Measurements from ENCODE around the gene THOC6.
A peak's percentile ranks its signal among the peaks of the same experiment; 100 is the strongest.

The THOC6 gene

GRCh38 chr16:2980227-2981176 is 43.3 kb upstream of the THOC6 start, which contains the start of gene PKMYT1:
PKMYT1 (minus strand) TSS chr16:2980446; CDS start chr16:2979657, 789 bp downstream.
- ATAC-seq = peak; percentile 89
- TF ChIP-seq POU6F1 (CRISPR knock-in tag; IDR thresholded peaks at IDR 0.05; ENCODE audit: borderline replicate concordance, low read depth) (no peak), PPARA (CRISPR knock-in tag; IDR thresholded peaks at IDR 0.05; ENCODE audit: borderline replicate concordance) (no peak), TSHZ2 (CRISPR knock-in tag; IDR thresholded peaks at IDR 0.05) (no peak), BACH2 (CRISPR knock-in tag; IDR thresholded peaks at IDR 0.05; ENCODE audit: borderline replicate concordance) (no peak), CREB5 (CRISPR knock-in tag; IDR thresholded peaks at IDR 0.05; ENCODE audit: low read depth) (no peak), ZNF565 (CRISPR knock-in tag; conservative IDR thresholded peaks at IDR 0.05; ENCODE audit: low read depth) (no peak), OSR1 (CRISPR knock-in tag; IDR thresholded peaks at IDR 0.05) (no peak), RARB (CRISPR knock-in tag; IDR thresholded peaks at IDR 0.05) (no peak), TOX (CRISPR knock-in tag; IDR thresholded peaks at IDR 0.05; ENCODE audit: borderline replicate concordance) (no peak), ZFP3 (CRISPR knock-in tag; IDR thresholded peaks at IDR 0.05) (no peak), TCF4 (CRISPR knock-in tag; IDR thresholded peaks at IDR 0.05; ENCODE audit: borderline replicate concordance) (no peak)

GRCh38 chr16:2981177-2981898 is 42.5 kb upstream of the THOC6 start:
- no peak for ATAC-seq
- TF ChIP-seq TSHZ2 (CRISPR knock-in tag; IDR thresholded peaks at IDR 0.05) (no peak), OSR1 (CRISPR knock-in tag; IDR thresholded peaks at IDR 0.05) (no peak), PPARA (CRISPR knock-in tag; IDR thresholded peaks at IDR 0.05; ENCODE audit: borderline replicate concordance) (no peak), ISL1 (CRISPR knock-in tag; IDR thresholded peaks at IDR 0.05) (no peak), ZFP3 (CRISPR knock-in tag; IDR thresholded peaks at IDR 0.05) (no peak), SNAI2 (CRISPR knock-in tag; IDR thresholded peaks at IDR 0.05) (no peak), TOX (CRISPR knock-in tag; IDR thresholded peaks at IDR 0.05; ENCODE audit: borderline replicate concordance) (no peak), PATZ1 (CRISPR knock-in tag; IDR thresholded peaks at IDR 0.05; ENCODE audit: borderline replicate concordance) (no peak)

GRCh38 chr16:2981899-2982250 is 42.0 kb upstream of the THOC6 start:
- no peak for ATAC-seq
- no peak for TF ChIP-seq OSR1 (CRISPR knock-in tag; IDR thresholded peaks at IDR 0.05)
- no peak for TF ChIP-seq BACH2 (CRISPR knock-in tag; IDR thresholded peaks at IDR 0.05; ENCODE audit: borderline replicate concordance)
- no peak for TF ChIP-seq PATZ1 (CRISPR knock-in tag; IDR thresholded peaks at IDR 0.05; ENCODE audit: borderline replicate concordance)
